Activated gamma-delta T cell treated with Interleukin-2 at 50 U/mL for 16 hours (primary cell): Measurements from ENCODE around the gene PTPRE.
A peak's percentile ranks its signal among the peaks of the same experiment; 100 is the strongest.

ENCODE experiments used
- DNase-seq: peaks from one replicate; pipeline ENCODE4 v3.0.0-alpha.2; 2020

The PTPRE gene

GRCh38 chr10:128105383-128105782 lies 198.5 kb downstream of the PTPRE start:
- DNase-seq: no peak

GRCh38 chr10:128109707-128110106 lies 202.8 kb downstream of the PTPRE start:
- DNase-seq: no peak

GRCh38 chr10:128110339-128110738 lies 203.4 kb downstream of the PTPRE start:
- DNase-seq: no peak

- no peak for DNase-seq
Observed at GRCh38 chr10:128111696-128112095, 204.8 kb downstream of the PTPRE start.

GRCh38 chr10:128113026-128113425 lies 206.1 kb downstream of the PTPRE start:
- no peak for DNase-seq

- DNase-seq: no peak
Observed at GRCh38 chr10:128114901-128115300, 208.0 kb downstream of the PTPRE start.

GRCh38 chr10:128115356-128115755 lies 208.5 kb downstream of the PTPRE start:
- no peak for DNase-seq

GRCh38 chr10:128116187-128116586 lies 209.3 kb downstream of the PTPRE start:
- DNase-seq: no peak

- DNase-seq: no peak
Observed at GRCh38 chr10:128116851-128117615, 210.1 kb downstream of the PTPRE start.

GRCh38 chr10:128121750-128122412 lies 215.0 kb downstream of the PTPRE start:
- no peak for DNase-seq

GRCh38 chr10:128122931-128123330 lies 216.0 kb downstream of the PTPRE start:
- DNase-seq: no peak

- DNase-seq: no peak
Observed at GRCh38 chr10:128123846-128124245, 216.9 kb downstream of the PTPRE start.

- DNase-seq: no peak
Observed at GRCh38 chr10:128124813-128125403, 218.0 kb downstream of the PTPRE start.

GRCh38 chr10:128125416-128125943 lies 218.6 kb downstream of the PTPRE start:
- DNase-seq: no peak

- DNase-seq: peak; percentile 83
Observed at GRCh38 chr10:128125944-128126764, 219.3 kb downstream of the PTPRE start, which contains the start of gene MKI67. MKI67 (minus strand) TSS chr10:128126423; CDS start chr10:128125667, 756 bp downstream.

GRCh38 chr10:128128582-128128981 lies 221.7 kb downstream of the PTPRE start:
- DNase-seq: no peak

- no peak for DNase-seq
Observed at GRCh38 chr10:128130051-128130450, 223.1 kb downstream of the PTPRE start.
